BLaER1 (cell line): Measurements from ENCODE around the gene SLC5A10.

Experiments used
- H3K27ac ChIP-seq: shearing (Covaris generic); formaldehyde crosslinking; 2 replicates; pipeline ENCODE4 v1.8.1; 2022
- H3K27me3 ChIP-seq: shearing (Covaris generic); formaldehyde crosslinking; 2 replicates; pipeline ENCODE4 v1.8.1; 2022
- H3K36me3 ChIP-seq: shearing (Covaris generic); formaldehyde crosslinking; 2 replicates; pipeline ENCODE4 v1.8.1; 2022
- H3K4me1 ChIP-seq: shearing (Covaris generic); formaldehyde crosslinking; 2 replicates; pipeline ENCODE4 v1.8.1; 2022
- H3K4me2 ChIP-seq: shearing (Covaris generic); formaldehyde crosslinking; 2 replicates; pipeline ENCODE4 v1.8.1; 2022
- H3K4me3 ChIP-seq: shearing (Covaris generic); formaldehyde crosslinking; 2 replicates; pipeline ENCODE4 v1.8.1; 2022
- H3K9ac ChIP-seq: shearing (Covaris generic); formaldehyde crosslinking; 2 replicates; pipeline ENCODE4 v1.8.1; 2022
- H3K9me3 ChIP-seq: shearing (Covaris generic); formaldehyde crosslinking; 2 replicates; pipeline ENCODE4 v1.8.1; 2022
- H4K20me1 ChIP-seq: shearing (Covaris generic); formaldehyde crosslinking; 2 replicates; pipeline ENCODE4 v1.8.1; 2022
- Cebpa-rat ChIP-seq: shearing (Covaris generic); IDR thresholded peaks from 2 replicates; pipeline ENCODE4 v1.8.1; 2022

The SLC5A10 gene

GRCh38 chr17:18970582-18971480, 18.9 kb downstream of the SLC5A10 start:
- Histone ChIP-seq H3K27ac (no peak overlapping the region), H3K4me2 (no peak overlapping the region)

GRCh38 chr17:18971801-18972200, 19.8 kb downstream of the SLC5A10 start:
- H3K4me3 ChIP-seq: no peak overlapping the region
- TF ChIP-seq Cebpa-rat: no peak

More at GRCh38 chr17:18970582-18971480, 18.9 kb downstream of the SLC5A10 start:
- no peak overlapping the region for H3K4me3 ChIP-seq
- H4K20me1 ChIP-seq: no peaks in the 10 kb centered on the region
- TF ChIP-seq Cebpa-rat: no peak
- no peaks in the 10 kb centered on the region for H3K9me3 ChIP-seq
- no peaks in the 10 kb centered on the region for H3K27me3 ChIP-seq
- peaks cover 29% of the 10 kb centered on the region for H3K4me1 ChIP-seq
- no peak overlapping the region for H3K9ac ChIP-seq
- H3K36me3 ChIP-seq: no peaks in the 10 kb centered on the region

GRCh38 chr17:18974407-18975149, 22.6 kb downstream of the SLC5A10 start:
- H3K4me3 ChIP-seq: no peak overlapping the region
- H3K9ac ChIP-seq: no peak overlapping the region
- peaks cover 6% of the 10 kb centered on the region for H3K4me1 ChIP-seq
- no peaks in the 10 kb centered on the region for H4K20me1 ChIP-seq
- no peaks in the 10 kb centered on the region for H3K27me3 ChIP-seq
- no peaks in the 10 kb centered on the region for H3K36me3 ChIP-seq
- no peak overlapping the region for H3K4me2 ChIP-seq
- TF ChIP-seq Cebpa-rat: no peak
- no peak overlapping the region for H3K27ac ChIP-seq
- no peaks in the 10 kb centered on the region for H3K9me3 ChIP-seq

More at GRCh38 chr17:18971801-18972200, 19.8 kb downstream of the SLC5A10 start:
- Histone ChIP-seq H3K36me3 (no peaks in the 10 kb centered on the region), H3K27ac (no peak overlapping the region), H3K4me1 (peaks cover 29% of the 10 kb centered on the region), H4K20me1 (no peaks in the 10 kb centered on the region), H3K27me3 (no peaks in the 10 kb centered on the region), H3K9me3 (no peaks in the 10 kb centered on the region), H3K9ac (no peak overlapping the region), H3K4me2 (no peak overlapping the region)

GRCh38 chr17:18975597-18975996, 23.6 kb downstream of the SLC5A10 start:
- no peak overlapping the region for H3K27ac ChIP-seq
- no peaks in the 10 kb centered on the region for H3K27me3 ChIP-seq
- H3K4me1 ChIP-seq: peaks cover 5% of the 10 kb centered on the region; the same call in 1 of the 2 replicates
- H3K36me3 ChIP-seq: no peaks in the 10 kb centered on the region
- no peak overlapping the region for H3K4me2 ChIP-seq
- no peaks in the 10 kb centered on the region for H4K20me1 ChIP-seq
- no peak overlapping the region for H3K4me3 ChIP-seq
- TF ChIP-seq Cebpa-rat: no peak
- no peaks in the 10 kb centered on the region for H3K9me3 ChIP-seq
- H3K9ac ChIP-seq: no peak overlapping the region

GRCh38 chr17:18976201-18976600, 24.2 kb downstream of the SLC5A10 start:
- Histone ChIP-seq H3K4me1 (peaks cover 5% of the 10 kb centered on the region; the same call in 1 of the 2 replicates), H3K27me3 (no peaks in the 10 kb centered on the region), H3K27ac (no peak overlapping the region), H3K4me3 (no peak overlapping the region), H3K36me3 (no peaks in the 10 kb centered on the region), H3K4me2 (no peak overlapping the region), H3K9me3 (no peaks in the 10 kb centered on the region), H4K20me1 (no peaks in the 10 kb centered on the region), H3K9ac (no peak overlapping the region)
- no peak for TF ChIP-seq Cebpa-rat

GRCh38 chr17:18977021-18977420, 25.1 kb downstream of the SLC5A10 start:
- peaks cover 5% of the 10 kb centered on the region; the same call in 1 of the 2 replicates for H3K4me1 ChIP-seq
- no peaks in the 10 kb centered on the region for H3K27me3 ChIP-seq
- H3K4me2 ChIP-seq: no peak overlapping the region
- no peak for TF ChIP-seq Cebpa-rat
- no peaks in the 10 kb centered on the region for H3K36me3 ChIP-seq
- no peak overlapping the region for H3K27ac ChIP-seq
- H4K20me1 ChIP-seq: no peaks in the 10 kb centered on the region
- H3K4me3 ChIP-seq: no peak overlapping the region
- H3K9me3 ChIP-seq: no peaks in the 10 kb centered on the region
- H3K9ac ChIP-seq: no peak overlapping the region

GRCh38 chr17:18977646-18978045, 25.7 kb downstream of the SLC5A10 start:
- no peaks in the 10 kb centered on the region for H3K9me3 ChIP-seq
- no peak for TF ChIP-seq Cebpa-rat
- H3K4me2 ChIP-seq: no peak overlapping the region

GRCh38 chr17:18978050-18978449, 26.1 kb downstream of the SLC5A10 start:
- no peak overlapping the region for H3K4me3 ChIP-seq
- no peaks in the 10 kb centered on the region for H4K20me1 ChIP-seq
- no peaks in the 10 kb centered on the region for H3K9me3 ChIP-seq
- no peaks in the 10 kb centered on the region for H3K36me3 ChIP-seq
- H3K27ac ChIP-seq: no peak overlapping the region
- H3K4me1 ChIP-seq: no peaks in the 10 kb centered on the region; the same call in 1 of the 2 replicates
- H3K9ac ChIP-seq: no peak overlapping the region
- no peak overlapping the region for H3K4me2 ChIP-seq
- no peak for TF ChIP-seq Cebpa-rat
- no peaks in the 10 kb centered on the region for H3K27me3 ChIP-seq

More at GRCh38 chr17:18977646-18978045, 25.7 kb downstream of the SLC5A10 start:
- peaks cover 4% of the 10 kb centered on the region; the same call in 1 of the 2 replicates for H3K4me1 ChIP-seq
- H3K27me3 ChIP-seq: no peaks in the 10 kb centered on the region
- no peak overlapping the region for H3K9ac ChIP-seq
- no peak overlapping the region for H3K27ac ChIP-seq
- H4K20me1 ChIP-seq: no peaks in the 10 kb centered on the region
- H3K4me3 ChIP-seq: no peak overlapping the region
- no peaks in the 10 kb centered on the region for H3K36me3 ChIP-seq

GRCh38 chr17:18978655-18979054, 26.7 kb downstream of the SLC5A10 start:
- H3K36me3 ChIP-seq: no peaks in the 10 kb centered on the region
- H3K9me3 ChIP-seq: no peaks in the 10 kb centered on the region
- H3K27ac ChIP-seq: no peak overlapping the region
- no peak overlapping the region for H3K4me3 ChIP-seq
- no peak overlapping the region for H3K4me2 ChIP-seq
- TF ChIP-seq Cebpa-rat: no peak
- H3K27me3 ChIP-seq: no peaks in the 10 kb centered on the region
- H3K4me1 ChIP-seq: no peaks in the 10 kb centered on the region
- H3K9ac ChIP-seq: no peak overlapping the region
- H4K20me1 ChIP-seq: no peaks in the 10 kb centered on the region
